ENCODE results near the gene PRSS2.

DNA sequence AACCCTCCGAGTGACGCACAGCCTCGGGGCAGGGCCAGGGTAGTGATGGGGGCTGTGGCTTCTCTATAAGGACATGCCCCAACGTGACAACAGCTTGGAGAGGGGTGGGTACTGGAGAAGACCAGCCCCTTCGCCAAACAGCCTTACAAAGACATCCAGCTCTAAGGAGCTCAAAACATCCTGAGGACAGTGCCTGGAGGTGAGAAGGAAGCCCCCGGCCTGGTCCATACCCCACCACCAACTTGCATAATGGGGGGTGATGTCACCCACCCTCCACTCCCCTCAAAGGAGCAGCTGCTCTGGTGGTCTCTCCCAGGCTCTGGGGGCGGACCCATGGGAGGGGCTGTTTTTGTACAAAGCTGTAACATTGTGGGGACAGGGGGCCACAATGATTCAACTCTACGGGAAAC, 15.1 kb downstream of the PRSS2 start:
- TF ChIP-seq, protein P1, sequence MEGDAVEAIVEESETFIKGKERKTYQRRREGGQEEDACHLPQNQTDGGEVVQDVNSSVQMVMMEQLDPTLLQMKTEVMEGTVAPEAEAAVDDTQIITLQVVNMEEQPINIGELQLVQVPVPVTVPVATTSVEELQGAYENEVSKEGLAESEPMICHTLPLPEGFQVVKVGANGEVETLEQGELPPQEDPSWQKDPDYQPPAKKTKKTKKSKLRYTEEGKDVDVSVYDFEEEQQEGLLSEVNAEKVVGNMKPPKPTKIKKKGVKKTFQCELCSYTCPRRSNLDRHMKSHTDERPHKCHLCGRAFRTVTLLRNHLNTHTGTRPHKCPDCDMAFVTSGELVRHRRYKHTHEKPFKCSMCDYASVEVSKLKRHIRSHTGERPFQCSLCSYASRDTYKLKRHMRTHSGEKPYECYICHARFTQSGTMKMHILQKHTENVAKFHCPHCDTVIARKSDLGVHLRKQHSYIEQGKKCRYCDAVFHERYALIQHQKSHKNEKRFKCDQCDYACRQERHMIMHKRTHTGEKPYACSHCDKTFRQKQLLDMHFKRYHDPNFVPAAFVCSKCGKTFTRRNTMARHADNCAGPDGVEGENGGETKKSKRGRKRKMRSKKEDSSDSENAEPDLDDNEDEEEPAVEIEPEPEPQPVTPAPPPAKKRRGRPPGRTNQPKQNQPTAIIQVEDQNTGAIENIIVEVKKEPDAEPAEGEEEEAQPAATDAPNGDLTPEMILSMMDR (optimal IDR thresholded peaks at IDR 0.05 in 1 of 3, IDR thresholded peaks at IDR 0.05 in 1 of 3, conservative IDR thresholded peaks at IDR 0.05 in 1 of 3; ENCODE audit: extremely low read depth in 1 of 3, insufficient read depth in 2 of 3, low read length in 3 of 3): no peak
- no peak for TF ChIP-seq EZH2 (IDR thresholded peaks at IDR 0.05; ENCODE audit: low read length)

All from keratinocyte (primary cell).